Panc1 (cell line): ENCODE data around the gene DAND5. TPM values are rescaled to one million over a fixed set of nuclear protein-coding genes. Genes with fewer than 3 reads are reported as not detected.

Source experiments
- ATAC-seq: fragments of 200-7000 bp; cut with Tn5 transposase; 2 replicates; pipeline ENCODE4 v1.9.1; 2020; ENCODE audit warnings: mild to moderate bottlenecking, moderate library complexity
- BruUV-seq: library from RNA; stranded (reverse); fragments of 400-500 nt; replicated peaks from 2 replicates; lab custom pipeline; 2021; lab: Mats Ljungman, UMichigan
- CTCF ChIA-PET: fragments of 300-600 bp; sonication (Branson Sonifier 250); formaldehyde crosslinking; loops from one replicate; lab custom pipeline; 2022; ENCODE audit warnings: antibody characterized with exemption; lab: Charles Lee
- POLR2A ChIA-PET: fragments of 300-600 bp; sonication (Branson Sonifier 250); formaldehyde crosslinking; loops from one replicate; lab custom pipeline; 2022; ENCODE audit warnings: antibody characterized with exemption; lab: Charles Lee
- DNase-seq: peaks from one replicate; pipeline ENCODE4 v3.0.0-alpha.2; 2010; ENCODE audit warnings: low read depth, low spot score
- H3K27ac ChIP-seq: 2 replicates; pipeline ENCODE4 v1.5.1; 2011; ENCODE audit warnings: mild to moderate bottlenecking, low read length, inconsistent platforms
- H3K27me3 ChIP-seq: fragments of 200-500 bp; sonication (Bioruptor generic); 2 replicates; pipeline ENCODE4 v1.6.0; 2014; ENCODE audit warnings: low read length, inconsistent platforms; ENCODE audit not compliant: control insufficient read depth, insufficient read depth
- H3K36me3 ChIP-seq: fragments of 200-500 bp; sonication (Bioruptor generic); 2 replicates; pipeline ENCODE4 v1.5.1; 2014; ENCODE audit warnings: inconsistent platforms, mild to moderate bottlenecking, low read length, moderate library complexity; ENCODE audit not compliant: control insufficient read depth, insufficient read depth
- H3K4me1 ChIP-seq: 2 replicates; pipeline ENCODE4 v1.5.1; 2011; ENCODE audit warnings: inconsistent platforms, mild to moderate bottlenecking, low read length, moderate library complexity; ENCODE audit not compliant: control insufficient read depth, insufficient read depth
- H3K4me3 ChIP-seq, 2 experiments: 2 replicates each; pipeline ENCODE4 v1.5.1; 2011 to 2012; ENCODE audit warnings: low read depth in 2 of 2, low read length in 2 of 2, mild to moderate bottlenecking in 2 of 2, inconsistent platforms in 1 of 2, moderate library complexity in 1 of 2
- H3K9me3 ChIP-seq: fragments of 200-500 bp; sonication (Bioruptor generic); 2 replicates; pipeline ENCODE4 v1.5.1; 2014; ENCODE audit warnings: low read depth, mild to moderate bottlenecking, inconsistent platforms, low read length, moderate library complexity; ENCODE audit not compliant: control insufficient read depth, insufficient read depth
- POLR2AphosphoS5 ChIP-seq: IDR thresholded peaks from 2 replicates; pipeline ENCODE4 v1.6.1; 2012; ENCODE audit warnings: mild to moderate bottlenecking, low read depth, low read length, moderate library complexity
- SIN3A ChIP-seq: IDR thresholded peaks from 2 replicates; pipeline ENCODE4 v1.6.1; 2012; ENCODE audit warnings: low read depth, mild to moderate bottlenecking, low read length, moderate library complexity, borderline replicate concordance; ENCODE audit not compliant: insufficient read depth
- TCF7L2 ChIP-seq: IDR thresholded peaks from 2 replicates; pipeline ENCODE4 v1.6.1; 2011; ENCODE audit warnings: mild to moderate bottlenecking, low read depth, low read length, inconsistent platforms
- in situ Hi-C: cut with HindIII; loops from 2 replicates; pipeline ENCODE4 v1.10.0; 2016; ENCODE audit warnings: low sequenced_read_pairs, low pct_unique_long_range_greater_than_20kb
- intact Hi-C: fragments of 100-400 bp; cut with micrococcal nuclease; formaldehyde crosslinking; loops from one replicate; pipeline ENCODE4 v1.10.0; 2022; ENCODE audit not compliant: unreplicated experiment
- total RNA-seq: library from RNA; stranded (reverse); gene quantifications from one replicate; pipeline ENCODE4 v1.2.1, GENCODE V29; 2021; ENCODE audit not compliant: unreplicated experiment
- TF ChIP-seq, protein P1 (sequence below), 2 experiments: IDR thresholded peaks; 2 replicates each; pipeline ENCODE4 v1.6.1; 2011 to 2012; ENCODE audit warnings: low read depth in 2 of 2, control low read depth in 1 of 2, low read length in 1 of 2, mild to moderate bottlenecking in 1 of 2, moderate library complexity in 1 of 2; ENCODE audit not compliant: insufficient read depth in 1 of 2
- TF ChIP-seq, protein P2 (sequence below): fragments of 450-650 bp; IDR thresholded peaks from 2 replicates; pipeline ENCODE4 v1.5.1; 2017; ENCODE audit warnings: mild to moderate bottlenecking

Gene DAND5
- total RNA-seq, 1 experiment from 2014 or later = 0.54 TPM

DNA sequence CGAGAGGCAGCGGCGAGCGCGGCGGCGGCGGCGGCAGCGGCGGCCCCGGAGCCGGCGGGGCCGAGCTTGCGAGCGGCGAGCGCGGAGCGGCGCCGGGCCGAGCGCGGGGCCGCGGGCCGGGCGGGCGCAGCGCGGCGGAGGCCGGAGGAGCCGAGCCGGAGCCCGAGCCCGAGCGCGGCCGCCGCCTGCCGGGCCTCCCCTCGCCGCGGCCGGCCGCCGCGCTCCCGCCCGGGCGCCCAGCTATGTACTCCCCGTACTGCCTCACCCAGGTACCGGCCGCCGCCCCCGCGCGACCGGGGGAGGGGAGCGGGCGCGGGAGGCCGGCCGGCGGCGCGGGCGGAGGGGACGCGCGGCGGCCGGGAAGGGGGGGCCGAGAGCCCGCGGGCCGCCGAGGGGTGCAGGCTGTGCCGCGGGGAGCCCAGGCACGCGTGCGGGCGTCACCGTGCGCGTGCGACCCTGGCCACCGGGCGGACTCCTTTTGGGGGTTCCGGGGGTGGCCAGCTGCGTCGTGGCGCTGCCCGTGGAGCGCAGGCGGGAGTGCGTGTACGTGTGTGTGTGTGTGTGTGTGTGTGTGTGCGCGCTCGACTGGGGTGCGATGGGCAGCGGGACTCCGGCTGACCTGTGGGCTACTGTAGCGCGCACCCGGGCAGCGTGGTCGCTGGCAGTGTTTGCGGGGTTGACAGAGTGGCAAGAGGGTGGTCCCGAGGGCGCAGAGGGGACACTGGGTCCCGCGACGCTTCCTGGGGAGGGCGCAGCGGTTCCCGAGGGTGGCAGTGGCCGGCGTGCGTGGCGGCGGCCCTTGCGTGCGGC, 26.4 kb downstream of the DAND5 start:
- no peaks in the 10 kb centered on the region for H3K27me3 ChIP-seq
- H3K4me1 ChIP-seq = peaks cover 19% of the 10 kb centered on the region
- ATAC-seq = peak; percentile 54
- peak overlapping the region; percentile 49 to 58 for H3K4me3 ChIP-seq
- ChIA-PET POLR2A (interaction anchor here (0.6 kb wide), 1 partner anchor 121 kb away, joined by 3 read pairs; the partner anchor contains the start of gene TRMT1), CTCF (no interaction called here)
- no peaks in the 10 kb centered on the region for H3K9me3 ChIP-seq
- H3K36me3 ChIP-seq = no peaks in the 10 kb centered on the region
- no peak for DNase-seq
- intact Hi-C loops = no loop called here
- TF ChIP-seq POLR2AphosphoS5 (no peak), TCF7L2 (no peak), SIN3A (no peak)
- TF ChIP-seq, protein P1, sequence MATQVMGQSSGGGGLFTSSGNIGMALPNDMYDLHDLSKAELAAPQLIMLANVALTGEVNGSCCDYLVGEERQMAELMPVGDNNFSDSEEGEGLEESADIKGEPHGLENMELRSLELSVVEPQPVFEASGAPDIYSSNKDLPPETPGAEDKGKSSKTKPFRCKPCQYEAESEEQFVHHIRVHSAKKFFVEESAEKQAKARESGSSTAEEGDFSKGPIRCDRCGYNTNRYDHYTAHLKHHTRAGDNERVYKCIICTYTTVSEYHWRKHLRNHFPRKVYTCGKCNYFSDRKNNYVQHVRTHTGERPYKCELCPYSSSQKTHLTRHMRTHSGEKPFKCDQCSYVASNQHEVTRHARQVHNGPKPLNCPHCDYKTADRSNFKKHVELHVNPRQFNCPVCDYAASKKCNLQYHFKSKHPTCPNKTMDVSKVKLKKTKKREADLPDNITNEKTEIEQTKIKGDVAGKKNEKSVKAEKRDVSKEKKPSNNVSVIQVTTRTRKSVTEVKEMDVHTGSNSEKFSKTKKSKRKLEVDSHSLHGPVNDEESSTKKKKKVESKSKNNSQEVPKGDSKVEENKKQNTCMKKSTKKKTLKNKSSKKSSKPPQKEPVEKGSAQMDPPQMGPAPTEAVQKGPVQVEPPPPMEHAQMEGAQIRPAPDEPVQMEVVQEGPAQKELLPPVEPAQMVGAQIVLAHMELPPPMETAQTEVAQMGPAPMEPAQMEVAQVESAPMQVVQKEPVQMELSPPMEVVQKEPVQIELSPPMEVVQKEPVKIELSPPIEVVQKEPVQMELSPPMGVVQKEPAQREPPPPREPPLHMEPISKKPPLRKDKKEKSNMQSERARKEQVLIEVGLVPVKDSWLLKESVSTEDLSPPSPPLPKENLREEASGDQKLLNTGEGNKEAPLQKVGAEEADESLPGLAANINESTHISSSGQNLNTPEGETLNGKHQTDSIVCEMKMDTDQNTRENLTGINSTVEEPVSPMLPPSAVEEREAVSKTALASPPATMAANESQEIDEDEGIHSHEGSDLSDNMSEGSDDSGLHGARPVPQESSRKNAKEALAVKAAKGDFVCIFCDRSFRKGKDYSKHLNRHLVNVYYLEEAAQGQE (IDR thresholded peaks at IDR 0.05; ENCODE audit: insufficient read depth in 1 of 2, low read depth in 2 of 2, low read length in 1 of 2) = no peak
- TF ChIP-seq, protein P2, sequence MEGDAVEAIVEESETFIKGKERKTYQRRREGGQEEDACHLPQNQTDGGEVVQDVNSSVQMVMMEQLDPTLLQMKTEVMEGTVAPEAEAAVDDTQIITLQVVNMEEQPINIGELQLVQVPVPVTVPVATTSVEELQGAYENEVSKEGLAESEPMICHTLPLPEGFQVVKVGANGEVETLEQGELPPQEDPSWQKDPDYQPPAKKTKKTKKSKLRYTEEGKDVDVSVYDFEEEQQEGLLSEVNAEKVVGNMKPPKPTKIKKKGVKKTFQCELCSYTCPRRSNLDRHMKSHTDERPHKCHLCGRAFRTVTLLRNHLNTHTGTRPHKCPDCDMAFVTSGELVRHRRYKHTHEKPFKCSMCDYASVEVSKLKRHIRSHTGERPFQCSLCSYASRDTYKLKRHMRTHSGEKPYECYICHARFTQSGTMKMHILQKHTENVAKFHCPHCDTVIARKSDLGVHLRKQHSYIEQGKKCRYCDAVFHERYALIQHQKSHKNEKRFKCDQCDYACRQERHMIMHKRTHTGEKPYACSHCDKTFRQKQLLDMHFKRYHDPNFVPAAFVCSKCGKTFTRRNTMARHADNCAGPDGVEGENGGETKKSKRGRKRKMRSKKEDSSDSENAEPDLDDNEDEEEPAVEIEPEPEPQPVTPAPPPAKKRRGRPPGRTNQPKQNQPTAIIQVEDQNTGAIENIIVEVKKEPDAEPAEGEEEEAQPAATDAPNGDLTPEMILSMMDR = no peak
- peak overlapping the region; percentile 83 for H3K27ac ChIP-seq
- in situ Hi-C loops = no loop called here
- BruUV-seq = no TSS peak

DNA sequence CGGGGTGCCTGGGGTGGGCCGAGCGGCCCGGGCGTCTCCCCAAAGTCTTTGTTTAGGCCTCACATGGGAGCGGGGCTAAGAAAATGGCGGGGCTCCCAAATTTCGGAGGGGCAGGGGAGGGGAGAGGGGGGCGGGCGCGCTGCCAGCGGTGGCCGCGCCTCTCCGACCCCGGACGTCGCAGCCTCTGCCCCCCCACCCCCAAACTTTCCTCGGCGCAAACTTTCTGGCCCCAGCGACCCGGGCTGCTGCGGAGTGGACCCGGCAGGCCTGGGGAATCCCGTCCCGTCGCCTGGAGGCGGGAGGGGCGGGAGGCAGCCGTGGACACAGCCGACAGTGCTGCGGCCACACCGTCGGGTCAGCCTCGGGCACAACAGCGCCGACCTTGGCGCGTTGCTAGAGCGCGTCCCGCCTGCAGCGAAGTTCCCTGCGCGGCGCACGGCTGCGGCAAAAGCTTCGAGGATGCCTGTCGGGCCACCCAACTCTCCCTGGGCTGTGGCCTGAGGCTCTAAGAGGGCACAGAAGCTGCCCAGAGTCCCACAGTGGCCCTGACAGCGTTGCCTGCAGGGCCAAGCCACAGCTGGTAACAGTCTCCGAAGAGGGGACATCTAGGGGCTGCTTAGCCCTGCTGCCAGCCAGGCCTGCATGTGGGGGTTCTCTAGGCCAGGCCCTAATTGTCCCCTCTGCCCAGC, 27.2 kb downstream of the DAND5 start:
- H3K27ac ChIP-seq = peak overlapping the region; percentile 83

More for the DNA sequence above, 27.2 kb downstream of the DAND5 start:
- DNase-seq (no peak), ATAC-seq (peak; percentile 78)
- TF ChIP-seq SIN3A (no peak), POLR2AphosphoS5 (no peak), TCF7L2 (no peak)
- TF ChIP-seq, protein P1 (IDR thresholded peaks at IDR 0.05; ENCODE audit: insufficient read depth in 1 of 2, low read depth in 2 of 2, low read length in 1 of 2) = no peak
- TF ChIP-seq, protein P2 = no peak
- intact Hi-C loops = no loop called here
- Histone ChIP-seq H3K27me3 (no peaks in the 10 kb centered on the region), H3K9me3 (no peaks in the 10 kb centered on the region), H3K36me3 (no peaks in the 10 kb centered on the region), H3K4me1 (peaks cover 19% of the 10 kb centered on the region), H3K4me3 (peak overlapping the region; percentile 49 to 58)
- BruUV-seq = no TSS peak
- ChIA-PET POLR2A (no interaction called here), CTCF (no interaction called here)
- in situ Hi-C loops = no loop called here
